Panc1 (cell line): ENCODE results near the gene ST3GAL5. TPM values are rescaled to one million over a fixed set of nuclear protein-coding genes. Genes with fewer than 3 reads are reported as not detected.

ENCODE experiments used
- ATAC-seq: fragments of 200-7000 bp; cut with Tn5 transposase; 2 replicates; pipeline ENCODE4 v1.9.1; 2020; ENCODE audit warnings: mild to moderate bottlenecking, moderate library complexity
- BruUV-seq: library from RNA; stranded (reverse); fragments of 400-500 nt; replicated peaks from 2 replicates; lab custom pipeline; 2021; lab: Mats Ljungman, UMichigan
- CTCF ChIA-PET: fragments of 300-600 bp; sonication (Branson Sonifier 250); formaldehyde crosslinking; loops from one replicate; lab custom pipeline; 2022; ENCODE audit warnings: antibody characterized with exemption; lab: Charles Lee
- POLR2A ChIA-PET: fragments of 300-600 bp; sonication (Branson Sonifier 250); formaldehyde crosslinking; loops from one replicate; lab custom pipeline; 2022; ENCODE audit warnings: antibody characterized with exemption; lab: Charles Lee
- DNase-seq: peaks from one replicate; pipeline ENCODE4 v3.0.0-alpha.2; 2010; ENCODE audit warnings: low read depth, low spot score
- H3K27ac ChIP-seq: 2 replicates; pipeline ENCODE4 v1.5.1; 2011; ENCODE audit warnings: mild to moderate bottlenecking, low read length, inconsistent platforms
- H3K27me3 ChIP-seq: fragments of 200-500 bp; sonication (Bioruptor generic); 2 replicates; pipeline ENCODE4 v1.6.0; 2014; ENCODE audit warnings: low read length, inconsistent platforms; ENCODE audit not compliant: control insufficient read depth, insufficient read depth
- H3K36me3 ChIP-seq: fragments of 200-500 bp; sonication (Bioruptor generic); 2 replicates; pipeline ENCODE4 v1.5.1; 2014; ENCODE audit warnings: inconsistent platforms, mild to moderate bottlenecking, low read length, moderate library complexity; ENCODE audit not compliant: control insufficient read depth, insufficient read depth
- H3K4me1 ChIP-seq: 2 replicates; pipeline ENCODE4 v1.5.1; 2011; ENCODE audit warnings: inconsistent platforms, mild to moderate bottlenecking, low read length, moderate library complexity; ENCODE audit not compliant: control insufficient read depth, insufficient read depth
- H3K4me3 ChIP-seq, 2 experiments: 2 replicates each; pipeline ENCODE4 v1.5.1; 2011 to 2012; ENCODE audit warnings: low read depth in 2 of 2, low read length in 2 of 2, mild to moderate bottlenecking in 2 of 2, inconsistent platforms in 1 of 2, moderate library complexity in 1 of 2
- H3K9me3 ChIP-seq: fragments of 200-500 bp; sonication (Bioruptor generic); 2 replicates; pipeline ENCODE4 v1.5.1; 2014; ENCODE audit warnings: low read depth, mild to moderate bottlenecking, inconsistent platforms, low read length, moderate library complexity; ENCODE audit not compliant: control insufficient read depth, insufficient read depth
- CTCF ChIP-seq: fragments of 450-650 bp; IDR thresholded peaks from 2 replicates; pipeline ENCODE4 v1.5.1; 2017; ENCODE audit warnings: mild to moderate bottlenecking
- POLR2AphosphoS5 ChIP-seq: IDR thresholded peaks from 2 replicates; pipeline ENCODE4 v1.6.1; 2012; ENCODE audit warnings: mild to moderate bottlenecking, low read depth, low read length, moderate library complexity
- REST ChIP-seq, 2 experiments: IDR thresholded peaks; 2 replicates each; pipeline ENCODE4 v1.6.1; 2011 to 2012; ENCODE audit warnings: low read depth in 2 of 2, control low read depth in 1 of 2, low read length in 1 of 2, mild to moderate bottlenecking in 1 of 2, moderate library complexity in 1 of 2; ENCODE audit not compliant: insufficient read depth in 1 of 2
- SIN3A ChIP-seq: IDR thresholded peaks from 2 replicates; pipeline ENCODE4 v1.6.1; 2012; ENCODE audit warnings: low read depth, mild to moderate bottlenecking, low read length, moderate library complexity, borderline replicate concordance; ENCODE audit not compliant: insufficient read depth
- TCF7L2 ChIP-seq: IDR thresholded peaks from 2 replicates; pipeline ENCODE4 v1.6.1; 2011; ENCODE audit warnings: mild to moderate bottlenecking, low read depth, low read length, inconsistent platforms
- in situ Hi-C: cut with HindIII; loops from 2 replicates; pipeline ENCODE4 v1.10.0; 2016; ENCODE audit warnings: low sequenced_read_pairs, low pct_unique_long_range_greater_than_20kb
- intact Hi-C: fragments of 100-400 bp; cut with micrococcal nuclease; formaldehyde crosslinking; loops from one replicate; pipeline ENCODE4 v1.10.0; 2022; ENCODE audit not compliant: unreplicated experiment
- total RNA-seq: library from RNA; stranded (reverse); gene quantifications from one replicate; pipeline ENCODE4 v1.2.1, GENCODE V29; 2021; ENCODE audit not compliant: unreplicated experiment

The ST3GAL5 gene
- total RNA-seq, 1 experiment from 2014 or later = 5.0 TPM

GRCh38 chr2:85893428-85894258 is 4.9 kb upstream of the ST3GAL5 start:
- DNase-seq (peak; percentile 43), ATAC-seq (peak; percentile 29; the same call in 1 of the 2 replicates)
- POLR2A ChIA-PET = no interaction called here
- H3K9me3 ChIP-seq = no peaks in the 10 kb centered on the region
- no peaks in the 10 kb centered on the region for H3K27me3 ChIP-seq
- intact Hi-C loops (loop anchor here (5.0 to 10.0 kb wide), 2 partner anchors 111 to 304 kb away; partner anchors contain the start of genes IMMT and MRPL35), in situ Hi-C loops (no loop called here)
- no TSS peak for BruUV-seq
- no peak overlapping the region for H3K27ac ChIP-seq
- H3K4me3 ChIP-seq = no peak overlapping the region
- TF ChIP-seq CTCF (no peak), REST (IDR thresholded peaks at IDR 0.05; ENCODE audit: insufficient read depth in 1 of 2, low read depth in 2 of 2, low read length in 1 of 2) (no peak), POLR2AphosphoS5 (no peak), TCF7L2 (no peak), SIN3A (no peak)
- no peaks in the 10 kb centered on the region for H3K36me3 ChIP-seq
- CTCF ChIA-PET = no interaction called here
- peaks cover 8% of the 10 kb centered on the region; the same call in 1 of the 2 replicates for H3K4me1 ChIP-seq

GRCh38 chr2:85892216-85892944 is 3.6 kb upstream of the ST3GAL5 start:
- DNase-seq (no peak), ATAC-seq (no peak)
- TF ChIP-seq SIN3A (no peak), CTCF (no peak), TCF7L2 (no peak), POLR2AphosphoS5 (no peak), REST (IDR thresholded peaks at IDR 0.05; ENCODE audit: insufficient read depth in 1 of 2, low read depth in 2 of 2, low read length in 1 of 2) (no peak)
- Histone ChIP-seq H3K9me3 (no peaks in the 10 kb centered on the region), H3K4me1 (peaks cover 13% of the 10 kb centered on the region), H3K4me3 (no peak overlapping the region), H3K27me3 (0 out of 2 replicates have a peak, but pooled peaks cover 1% of the 10 kb centered on the region), H3K36me3 (no peaks in the 10 kb centered on the region), H3K27ac (no peak overlapping the region)
- POLR2A ChIA-PET = interaction anchor here (0.7 kb wide), 1 partner anchor 102 kb away, joined by 3 read pairs; no protein-coding TSS in a partner anchor
- in situ Hi-C loops (no loop called here), intact Hi-C loops (loop anchor here (5.0 to 10.0 kb wide), 2 partner anchors 112 to 305 kb away; partner anchors contain the start of genes IMMT and MRPL35)
- CTCF ChIA-PET = no interaction called here
- no TSS peak for BruUV-seq
